CD14-positive monocyte (primary cell): ENCODE results near the gene HMMR. TPM values are rescaled to one million over a fixed set of nuclear protein-coding genes. Genes with fewer than 3 reads are reported as not detected.
"Not testable (repeated sequence)": the region's sequence is repeated elsewhere in the genome, so short reads cannot be mapped to it uniquely, and the experiment has no call there.

ENCODE experiments used
- DNase-seq, 3 donors: peaks; one replicate each; pipeline ENCODE4 v3.0.0-alpha.2; 2011 to 2022
- H2AFZ ChIP-seq: 2 replicates; pipeline ENCODE4 v1.6.0; 2012; ENCODE audit warnings: mild to moderate bottlenecking, low read depth, low read length, inconsistent platforms; ENCODE audit not compliant: insufficient read depth, poor library complexity, severe bottlenecking
- H3K27ac ChIP-seq, 2 donors: 1 replicate in 1 of 2; 2 replicates in 1 of 2; pipeline ENCODE4 v1.5.1; 2012 to 2013; ENCODE audit warnings: low read length in 2 of 2, control low read depth in 1 of 2, inconsistent platforms in 1 of 2, low read depth in 1 of 2, mild to moderate bottlenecking in 1 of 2
- H3K27me3 ChIP-seq, 2 donors: one replicate each; pipeline versions ENCODE4 v1.6.0 to v1.6.1; 2011 to 2013; ENCODE audit warnings: low read length in 2 of 2; ENCODE audit not compliant: control insufficient read depth in 2 of 2, insufficient read depth in 2 of 2
- H3K36me3 ChIP-seq, 2 donors: replicated peaks in 1 of 2; 1 replicate in 1 of 2; 2 replicates in 1 of 2; pipeline versions ENCODE4 v1.5.1 to v1.6.1; 2012 to 2013; ENCODE audit warnings: low read length in 2 of 2, control low read depth in 1 of 2, inconsistent platforms in 1 of 2, mild to moderate bottlenecking in 1 of 2; ENCODE audit not compliant: insufficient read depth in 2 of 2, control insufficient read depth in 1 of 2
- H3K4me1 ChIP-seq, 2 donors: 1 replicate in 1 of 2; 2 replicates in 1 of 2; pipeline versions ENCODE4 v1.5.1 to v1.6.1; 2012 to 2013; ENCODE audit warnings: low read length in 2 of 2, control low read depth in 1 of 2, inconsistent platforms in 1 of 2, mild to moderate bottlenecking in 1 of 2, moderate library complexity in 1 of 2; ENCODE audit not compliant: insufficient read depth in 2 of 2, control insufficient read depth in 1 of 2
- H3K4me2 ChIP-seq: replicated peaks from 2 replicates; pipeline ENCODE3; 2012; ENCODE audit warnings: low read length, moderate library complexity, mild to moderate bottlenecking; ENCODE audit not compliant: poor library complexity, severe bottlenecking; ENCODE audit errors: extremely low read depth
- H3K4me3 ChIP-seq, 3 experiments: fragments of 200-600 bp in 1 of 3; sonication (generic) in 1 of 3; replicated peaks in 1 of 3; 1 replicate in 2 of 3; 2 replicates in 1 of 3; pipeline ENCODE4 v1.5.1; 2011 to 2013; ENCODE audit warnings: low read length in 3 of 3, mild to moderate bottlenecking in 3 of 3, control low read depth in 2 of 3, low read depth in 2 of 3, inconsistent platforms in 1 of 3, moderate library complexity in 1 of 3
- H3K79me2 ChIP-seq: 2 replicates; pipeline ENCODE4 v1.6.0; 2012; ENCODE audit warnings: mild to moderate bottlenecking, control low read depth, inconsistent platforms, low read length, moderate library complexity; ENCODE audit not compliant: insufficient read depth
- H3K9ac ChIP-seq: 2 replicates; pipeline ENCODE4 v1.6.0; 2017; ENCODE audit warnings: low read length, mild to moderate bottlenecking; ENCODE audit not compliant: insufficient read depth, poor library complexity, severe bottlenecking
- H3K9me3 ChIP-seq, 2 donors: replicated peaks in 1 of 2; 1 replicate in 1 of 2; 2 replicates in 1 of 2; pipeline versions ENCODE4 v1.5.1 to v1.6.1; 2012 to 2013; ENCODE audit warnings: low read length in 2 of 2, control low read depth in 1 of 2; ENCODE audit not compliant: control insufficient read depth in 1 of 2, insufficient read depth in 1 of 2
- H4K20me1 ChIP-seq: 2 replicates; pipeline ENCODE4 v1.6.0; 2012; ENCODE audit warnings: mild to moderate bottlenecking, low read length, control low read depth, moderate library complexity; ENCODE audit not compliant: insufficient read depth
- H3K27ac Mint-ChIP-seq, 7 donors: one replicate each; pipeline ENCODE4 v1.8.0; 2020; ENCODE audit warnings: mild to moderate bottlenecking in 7 of 7, mixed read lengths in 7 of 7, moderate library complexity in 6 of 7, inconsistent platforms in 2 of 7
- H3K27me3 Mint-ChIP-seq, 3 donors: one replicate each; pipeline ENCODE4 v1.8.0; 2021 to 2022; ENCODE audit warnings: low read depth in 3 of 3, mild to moderate bottlenecking in 3 of 3, mixed read lengths in 3 of 3, moderate library complexity in 3 of 3, inconsistent platforms in 1 of 3
- H3K36me3 Mint-ChIP-seq, 2 donors: one replicate each; pipeline ENCODE4 v1.8.0; 2020; ENCODE audit warnings: mixed read lengths in 2 of 2, inconsistent platforms in 1 of 2, mild to moderate bottlenecking in 1 of 2
- H3K4me1 Mint-ChIP-seq: one replicate; pipeline ENCODE4 v1.8.0; 2020; ENCODE audit warnings: mild to moderate bottlenecking, mixed read lengths
- H3K4me3 Mint-ChIP-seq, 2 donors: one replicate each; pipeline ENCODE4 v1.8.0; 2020; ENCODE audit warnings: mild to moderate bottlenecking in 2 of 2, mixed read lengths in 2 of 2, moderate library complexity in 1 of 2
- H3K9me3 Mint-ChIP-seq, 7 donors: one replicate each; pipeline ENCODE4 v1.8.0; 2020 to 2022; ENCODE audit warnings: mixed read lengths in 7 of 7, mild to moderate bottlenecking in 6 of 7, moderate library complexity in 6 of 7, inconsistent platforms in 2 of 7
- CTCF ChIP-seq: fragments of 200-600 bp; IDR thresholded peaks from one replicate; pipeline ENCODE4 v1.8.0; 2022; ENCODE audit warnings: antibody characterized with exemption, mild to moderate bottlenecking
- WGBS: methylation state at CpG from one replicate; pipeline ENCODE4 v1.1.5; 2013; ENCODE audit warnings: missing lambda C conversion rate; ENCODE audit not compliant: insufficient coverage; 5-methylcytosine and 5-hydroxymethylcytosine counted together
- intact Hi-C, 2 donors: fragments of 100-400 bp; cut with micrococcal nuclease; formaldehyde crosslinking; loops; one replicate each; pipeline versions ENCODE4 v1.15.0 to v1.15.1; 2023
- polyA plus RNA-seq, 3 donors: library from polyadenylated mRNA; depleted of rRNA in 1 of 3; unstranded in 2 of 3; stranded (reverse) in 1 of 3; fragments of 300-500 nt in 2 of 3; fragments of >200 nt in 1 of 3; fragmentation: Illumina TruSeq in 2 of 3; gene quantifications; 1 replicate in 2 of 3; 2 replicates in 1 of 3; pipeline ENCODE4 v1.2.3, GENCODE V29; 2012 to 2021

Gene HMMR
- polyA plus RNA-seq, 3 donors = 0.29 TPM; not detected in 2

- Mint-ChIP-seq H3K27me3 (peaks cover 2 to 3% (median 2%) of the 10 kb centered on the region in 3 donors), H3K4me1 (no peaks in the 10 kb centered on the region), H3K27ac (no peak overlapping the region), H3K9me3 (peaks cover 0 to 5% (median 2%) of the 10 kb centered on the region in 7 donors), H3K4me3 (no peak overlapping the region), H3K36me3 (no peaks in the 10 kb centered on the region)
- no peaks in the 10 kb centered on the region for H3K79me2 ChIP-seq
- H3K27me3 ChIP-seq = no peaks in the 10 kb centered on the region
- no peak overlapping the region for H3K27ac ChIP-seq
- no peak overlapping the region for H2AFZ ChIP-seq
- no peak overlapping the region for H3K4me2 ChIP-seq
- TF ChIP-seq CTCF = no peak
- no peak overlapping the region for H3K9ac ChIP-seq
- no peaks in the 10 kb centered on the region for H4K20me1 ChIP-seq
- H3K4me1 ChIP-seq = no peaks in the 10 kb centered on the region
- intact Hi-C loops = no loop called here
- no peak for DNase-seq
- WGBS = 67% methylated on average over 3 of the region's 3 CpGs
- no peaks in the 10 kb centered on the region for H3K9me3 ChIP-seq
- no peak overlapping the region for H3K4me3 ChIP-seq
- no peaks in the 10 kb centered on the region for H3K36me3 ChIP-seq
Observed at GRCh38 chr5:163535290-163535689, 74.9 kb downstream of the HMMR start.

- H3K27ac ChIP-seq, H3K4me3 Mint-ChIP-seq, intact Hi-C loops, H3K36me3 ChIP-seq, H3K4me1 ChIP-seq, H2AFZ ChIP-seq, H3K9me3 Mint-ChIP-seq, H3K27ac Mint-ChIP-seq, H3K36me3 Mint-ChIP-seq, DNase-seq, H3K4me2 ChIP-seq, H3K9ac ChIP-seq, H4K20me1 ChIP-seq, H3K9me3 ChIP-seq, H3K27me3 ChIP-seq, H3K79me2 ChIP-seq, H3K27me3 Mint-ChIP-seq, H3K4me1 Mint-ChIP-seq, H3K4me3 ChIP-seq: not testable (repeated sequence)
- no CpG with 5 or more reads among the region's 3 CpGs for WGBS
Observed at GRCh38 chr5:163536442-163536841, 76.0 kb downstream of the HMMR start.
